Heart right ventricle (tissue), 16 donors: ENCODE results near the gene EME2. TPM values are rescaled to one million over a fixed set of nuclear protein-coding genes. Genes with fewer than 3 reads are reported as not detected.

Source experiments
- ATAC-seq, 8 donors: fragments of 200-7000 bp; cut with Tn5 transposase; one replicate each; pipeline ENCODE4 v1.9.1; 2020; ENCODE audit warnings: mild to moderate bottlenecking in 8 of 8, moderate library complexity in 8 of 8, moderate number of reproducible peaks in 1 of 8
- DNase-seq, 2 donors: peaks; one replicate each; pipeline ENCODE4 v3.0.0-alpha.2; 2020
- H3K27ac ChIP-seq, 10 donors: fragments of 200-600 bp; sonication (generic) in 2 of 10; one replicate each; pipeline versions ENCODE4 v1.5.0 to v1.8.0; 2020 to 2022; ENCODE audit warnings: mild to moderate bottlenecking in 3 of 10
- H3K27me3 ChIP-seq, 7 donors: fragments of 200-600 bp; one replicate each; pipeline ENCODE4 v1.8.0; 2021 to 2022; ENCODE audit warnings: mild to moderate bottlenecking in 2 of 7
- H3K36me3 ChIP-seq, 9 donors: fragments of 200-600 bp; sonication (generic) in 1 of 9; one replicate each; pipeline versions ENCODE4 v1.5.0 to v1.8.0; 2020 to 2022; ENCODE audit warnings: mild to moderate bottlenecking in 2 of 9
- H3K4me1 ChIP-seq, 9 donors: fragments of 200-600 bp; sonication (generic) in 1 of 9; one replicate each; pipeline versions ENCODE4 v1.5.0 to v1.8.0; 2020 to 2022; ENCODE audit warnings: mild to moderate bottlenecking in 4 of 9
- H3K4me3 ChIP-seq, 10 donors: fragments of 200-600 bp; sonication (generic) in 2 of 10; one replicate each; pipeline versions ENCODE4 v1.5.0 to v1.8.0; 2020 to 2022; ENCODE audit warnings: mild to moderate bottlenecking in 7 of 10, moderate library complexity in 2 of 10
- H3K9me3 ChIP-seq, 11 donors: fragments of 200-600 bp in 10 of 11; sonication (generic) in 2 of 11; one replicate each; pipeline versions ENCODE4 v1.5.0 to v1.8.0; 2013 to 2022; ENCODE audit warnings: mild to moderate bottlenecking in 2 of 11, control low read depth in 1 of 11, moderate library complexity in 1 of 11
- WGBS, 2 donors: extraction: QIAGEN DNeasy Blood & Tissue Kit; methylation state at CpG; one replicate each; pipeline ENCODE4 v1.1.7; 2013; ENCODE audit warnings: inconsistent platforms in 1 of 2; 5-methylcytosine and 5-hydroxymethylcytosine counted together
- intact Hi-C, 10 donors: fragments of 100-400 bp; cut with DNase I; formaldehyde crosslinking; loops; one replicate each; pipeline versions ENCODE4 v1.11.1 to v1.14.2; 2022
- polyA plus RNA-seq, 2 donors: library from polyadenylated mRNA; stranded (reverse); fragments of 200-250 nt; gene quantifications; one replicate each; pipeline ENCODE4 v1.2.3, GENCODE V29; 2013
- total RNA-seq, 10 donors: library from RNA; stranded (reverse); fragmentation: NEBNext Ultra II Directional in 3 of 10; extraction: Animal tissue kit (Norgen Biotek cat#: 25700) in 3 of 10; gene quantifications; one replicate each; pipeline versions ENCODE4 v1.2.1 to v1.2.4, GENCODE V29; 2021 to 2023
- TF ChIP-seq, protein P1 (sequence below), 9 donors: fragments of 200-600 bp; sonication (generic) in 2 of 9; IDR thresholded peaks; one replicate each; pipeline versions ENCODE4 v1.5.0 to v1.8.0; 2021 to 2022; ENCODE audit warnings: antibody characterized with exemption in 9 of 9, mild to moderate bottlenecking in 5 of 9, moderate library complexity in 1 of 9
- donor health status: Arrhythmogenic right ventricular cardiomyopathy.
- donor health status: ischemic (EF 13 %, LVEDD 7.1; RV severe dilation, severe dysfunction).
- donor health status: healthy with polysubstance abuse.
- donor health status: DM: no; HTN: yes; CAD: no.
- donor health status: DM: no; HTN: no; CAD: no.
- donor health status: ischemic (EF 25% LVEDD 6.9; RV normal size, moderate dysfunction).
- donor health status: ischemic (EF 25% LVEDD 5.7; RV mildly dilated, moderate dysfunction).
- donor health status: healthy.
- donor health status: DM: yes; HTN: yes; CAD: no.
- donor health status: Ischemic cardiomyopathy.
- donor health status: ischemic (EF 35%, LVEDD 5.7; RV mildly dilated, moderate dysfunction).
- donor health status: nonischemic (EF 11% LVEDD 7.7; RV severe dilation, severe dysfunction).
- donor health status: DM: yes; HTN: yes; CAD: no.
- donor health status: PGD.
- donor health status: ischemic (EF 29% LVEDD 5.4; RV normal size, mild dysfunction).
- donor health status: nonischemic (EF 23%, LVEDD 6.1; RV moderate dilation, normal function).

Gene EME2
- total and polyA plus RNA-seq, 12 donors: 3.0 to 17.9 (median 7.3) TPM

DNA sequence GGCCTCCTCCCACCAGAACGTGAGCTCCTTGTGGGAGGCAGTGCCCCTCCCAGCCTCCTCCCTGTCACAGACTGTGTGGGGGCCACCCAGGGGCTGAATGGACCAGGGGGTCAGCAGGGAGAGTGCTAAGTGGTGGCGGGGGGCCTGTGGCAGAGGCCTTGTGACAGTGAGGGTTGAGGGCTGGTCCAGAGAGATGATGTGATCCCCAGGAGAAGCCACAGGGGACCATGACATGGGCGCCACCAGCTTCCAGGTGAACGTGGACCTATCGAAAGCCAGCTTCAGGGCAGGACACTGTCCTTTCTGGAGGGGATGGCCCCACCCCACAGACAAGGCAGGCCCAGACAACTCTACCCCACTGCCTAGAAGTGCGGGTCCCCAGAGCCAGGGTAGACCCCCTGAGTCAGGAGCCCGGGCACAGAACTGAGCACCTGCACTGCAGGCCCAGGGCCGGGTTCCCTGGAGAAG is 6.7 kb downstream of the EME2 start:
- TF ChIP-seq, protein P1, sequence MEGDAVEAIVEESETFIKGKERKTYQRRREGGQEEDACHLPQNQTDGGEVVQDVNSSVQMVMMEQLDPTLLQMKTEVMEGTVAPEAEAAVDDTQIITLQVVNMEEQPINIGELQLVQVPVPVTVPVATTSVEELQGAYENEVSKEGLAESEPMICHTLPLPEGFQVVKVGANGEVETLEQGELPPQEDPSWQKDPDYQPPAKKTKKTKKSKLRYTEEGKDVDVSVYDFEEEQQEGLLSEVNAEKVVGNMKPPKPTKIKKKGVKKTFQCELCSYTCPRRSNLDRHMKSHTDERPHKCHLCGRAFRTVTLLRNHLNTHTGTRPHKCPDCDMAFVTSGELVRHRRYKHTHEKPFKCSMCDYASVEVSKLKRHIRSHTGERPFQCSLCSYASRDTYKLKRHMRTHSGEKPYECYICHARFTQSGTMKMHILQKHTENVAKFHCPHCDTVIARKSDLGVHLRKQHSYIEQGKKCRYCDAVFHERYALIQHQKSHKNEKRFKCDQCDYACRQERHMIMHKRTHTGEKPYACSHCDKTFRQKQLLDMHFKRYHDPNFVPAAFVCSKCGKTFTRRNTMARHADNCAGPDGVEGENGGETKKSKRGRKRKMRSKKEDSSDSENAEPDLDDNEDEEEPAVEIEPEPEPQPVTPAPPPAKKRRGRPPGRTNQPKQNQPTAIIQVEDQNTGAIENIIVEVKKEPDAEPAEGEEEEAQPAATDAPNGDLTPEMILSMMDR (IDR thresholded peaks at IDR 0.05): no peak
- intact Hi-C loops: loop anchor here in 1 of 10 donors (5.0 kb wide), 1 partner anchor 158 kb away; no protein-coding TSS in a partner anchor
- 81 to 82% methylated on average over 8 of the region's 8 CpGs for WGBS, 2 donors
- H3K27me3 ChIP-seq: no peaks in the 10 kb centered on the region
- peaks cover 19 to 50% (median 38%) of the 10 kb centered on the region in 9 donors for H3K4me1 ChIP-seq
- ATAC-seq: no peak
- no peaks in the 10 kb centered on the region for H3K9me3 ChIP-seq
- H3K36me3 ChIP-seq: peaks cover 0 to 63% (median 15%) of the 10 kb centered on the region in 9 donors
- H3K27ac ChIP-seq: peak overlapping the region in 1 of 10 donors; percentile 7
- DNase-seq: peak in 1 of 2 donors; percentile 13
- no peak overlapping the region for H3K4me3 ChIP-seq

DNA sequence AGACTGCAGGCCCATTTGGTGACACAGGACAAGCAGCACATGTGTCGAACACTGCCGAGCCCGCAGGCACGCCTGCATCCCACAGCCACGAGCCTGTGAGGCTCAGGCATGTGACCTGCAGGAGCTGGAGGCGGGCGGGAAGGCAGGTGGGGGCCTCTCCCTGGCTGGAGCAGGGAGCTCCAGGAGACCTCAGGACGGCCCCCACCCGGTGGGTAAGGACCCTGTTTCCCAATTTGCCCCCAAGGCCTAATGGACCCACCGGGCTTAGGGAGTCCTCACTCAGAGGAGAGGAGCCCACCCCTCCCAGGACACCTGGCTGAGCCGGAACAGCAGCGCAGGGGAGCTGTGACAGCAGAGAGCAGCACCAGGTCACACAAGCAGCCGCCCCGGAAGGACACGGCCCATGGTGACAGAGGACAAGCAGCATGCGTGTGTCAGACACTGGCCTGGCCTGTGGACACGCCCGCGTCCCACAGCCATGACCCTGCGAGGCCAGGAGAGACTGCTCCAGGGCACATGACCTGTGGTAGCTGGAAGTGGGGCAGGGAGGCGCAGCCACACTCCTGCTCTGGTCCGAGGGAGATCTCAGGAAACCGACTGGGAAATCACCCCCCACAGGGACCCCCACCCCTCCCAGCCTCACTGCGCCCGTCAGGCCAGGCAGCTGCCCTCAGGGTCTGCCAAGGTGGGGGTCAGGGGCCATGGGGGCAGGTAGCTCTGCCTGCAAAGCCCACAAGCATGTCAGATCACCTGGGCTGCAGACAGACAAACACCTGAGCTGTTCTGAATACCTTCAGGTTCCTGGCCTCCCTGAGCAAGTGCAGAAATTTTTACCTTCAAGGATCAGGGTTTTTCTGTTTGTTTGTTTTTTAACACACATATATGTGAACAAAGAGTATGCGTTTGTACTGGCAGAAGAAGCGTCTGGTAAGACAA is 7.4 kb downstream of the EME2 start:
- DNase-seq: peak in 1 of 2 donors; percentile 21
- intact Hi-C loops: loop anchor here in 1 of 10 donors (5.0 kb wide), 1 partner anchor 157 kb away; no protein-coding TSS in a partner anchor
- Histone ChIP-seq H3K4me1 (peaks cover 16 to 50% (median 34%) of the 10 kb centered on the region in 9 donors), H3K4me3 (no peak overlapping the region), H3K27ac (no peak overlapping the region), H3K27me3 (no peaks in the 10 kb centered on the region), H3K36me3 (peaks cover 0 to 62% (median 15%) of the 10 kb centered on the region in 9 donors), H3K9me3 (no peaks in the 10 kb centered on the region)
- WGBS, 2 donors: 82% methylated on average over 27 of the region's 27 CpGs
- no peak for ATAC-seq
- TF ChIP-seq, protein P1 (IDR thresholded peaks at IDR 0.05): no peak

DNA sequence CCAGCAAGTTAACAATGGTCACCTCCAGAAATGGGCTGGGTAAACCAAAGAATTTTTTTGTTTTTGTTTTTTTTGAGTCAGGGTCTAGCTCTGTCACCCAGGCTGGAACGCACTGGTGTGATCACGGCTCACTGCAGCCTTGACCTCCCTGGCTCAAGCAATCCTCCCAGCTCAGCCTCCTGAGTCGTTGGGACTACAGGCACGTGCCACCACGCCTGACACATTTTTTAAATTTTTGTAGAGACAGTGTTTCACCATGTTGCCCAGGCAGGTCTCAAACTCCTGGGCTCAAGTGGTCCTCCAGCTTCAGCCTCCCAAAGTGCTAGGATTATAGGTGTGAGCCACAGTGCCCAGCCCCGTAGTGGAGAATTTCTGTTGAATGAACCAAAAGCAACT is 8.1 kb downstream of the EME2 start:
- peak overlapping the region in 1 of 10 donors; percentile 93 for H3K4me3 ChIP-seq
- TF ChIP-seq, protein P1 (IDR thresholded peaks at IDR 0.05): no peak
- DNase-seq: no peak
- intact Hi-C loops: no loop called here
- no peaks in the 10 kb centered on the region for H3K9me3 ChIP-seq
- WGBS, 2 donors: 71 to 75% methylated on average over 6 of the region's 6 CpGs
- no peak overlapping the region for H3K27ac ChIP-seq
- H3K4me1 ChIP-seq: peaks cover 16 to 54% (median 34%) of the 10 kb centered on the region in 9 donors
- peaks cover 0 to 63% (median 15%) of the 10 kb centered on the region in 9 donors for H3K36me3 ChIP-seq
- H3K27me3 ChIP-seq: no peaks in the 10 kb centered on the region
- no peak for ATAC-seq

DNA sequence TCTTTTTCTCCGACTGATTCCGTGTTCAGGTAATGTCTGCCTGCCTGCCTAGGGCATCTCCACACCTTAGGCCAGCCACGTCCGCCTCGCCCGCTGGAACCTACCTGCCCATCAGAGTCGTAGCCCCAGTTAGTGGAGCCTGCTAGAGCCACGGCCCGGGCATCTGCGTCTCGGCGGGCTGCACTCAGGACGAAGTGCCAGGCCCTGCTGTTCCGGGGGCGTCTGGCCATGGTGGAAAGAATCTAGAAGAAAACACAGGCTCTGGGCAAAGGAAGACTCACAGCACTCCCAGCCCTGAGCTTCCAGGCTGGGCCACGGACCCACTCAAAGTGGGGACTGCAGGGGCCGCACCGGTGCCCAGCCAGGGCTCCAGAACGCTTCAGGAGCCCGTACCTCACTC is 8.6 kb downstream of the EME2 start:
- ATAC-seq: no peak
- intact Hi-C loops: no loop called here
- H3K36me3 ChIP-seq: peaks cover 0 to 63% (median 15%) of the 10 kb centered on the region in 9 donors
- TF ChIP-seq, protein P1 (IDR thresholded peaks at IDR 0.05): no peak
- H3K4me3 ChIP-seq: peak overlapping the region; percentile 43 to 96 (median 88)
- H3K9me3 ChIP-seq: no peaks in the 10 kb centered on the region
- peak overlapping the region in 8 of 10 donors; percentile 52 to 92 (median 88) for H3K27ac ChIP-seq
- WGBS, 2 donors: 68 to 69% methylated on average over 20 of the region's 20 CpGs
- no peaks in the 10 kb centered on the region for H3K27me3 ChIP-seq
- DNase-seq: peak in 1 of 2 donors; percentile 17
- H3K4me1 ChIP-seq: peaks cover 16 to 59% (median 34%) of the 10 kb centered on the region in 9 donors
